B cell (primary cell): ENCODE data around the gene AMPH.

ENCODE experiments used
- EZH2 ChIP-seq: IDR thresholded peaks from 2 replicates; pipeline ENCODE4 v1.6.1; 2012; ENCODE audit warnings: borderline replicate concordance, low read depth, mild to moderate bottlenecking, moderate library complexity, low read length; ENCODE audit not compliant: insufficient read depth, poor library complexity, severe bottlenecking
- TF ChIP-seq, protein P1 (sequence below): fragments of 200-600 bp; IDR thresholded peaks from one replicate; pipeline ENCODE4 v1.8.0; 2022; ENCODE audit warnings: antibody characterized with exemption, mild to moderate bottlenecking

DNA sequence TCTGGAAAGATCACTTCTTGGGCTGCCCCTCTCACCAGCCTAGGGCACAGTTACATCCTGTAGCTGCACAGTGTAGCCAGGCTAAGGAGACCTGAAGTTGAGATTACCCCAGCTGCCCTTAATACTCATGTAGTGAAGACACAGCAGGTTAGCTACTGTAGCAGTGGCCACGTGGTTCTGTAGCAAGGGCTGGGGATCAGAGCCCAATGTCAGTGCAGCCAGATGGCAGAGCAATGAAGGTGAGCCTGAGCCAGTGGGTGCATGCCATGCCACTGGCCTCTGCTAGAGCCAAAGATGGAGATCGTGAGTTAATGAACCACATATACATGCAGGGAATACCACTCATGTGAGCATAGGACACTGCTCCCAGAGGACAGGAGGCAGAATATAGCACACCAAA is 15.5 kb downstream of the AMPH start:
- TF ChIP-seq, protein P1, sequence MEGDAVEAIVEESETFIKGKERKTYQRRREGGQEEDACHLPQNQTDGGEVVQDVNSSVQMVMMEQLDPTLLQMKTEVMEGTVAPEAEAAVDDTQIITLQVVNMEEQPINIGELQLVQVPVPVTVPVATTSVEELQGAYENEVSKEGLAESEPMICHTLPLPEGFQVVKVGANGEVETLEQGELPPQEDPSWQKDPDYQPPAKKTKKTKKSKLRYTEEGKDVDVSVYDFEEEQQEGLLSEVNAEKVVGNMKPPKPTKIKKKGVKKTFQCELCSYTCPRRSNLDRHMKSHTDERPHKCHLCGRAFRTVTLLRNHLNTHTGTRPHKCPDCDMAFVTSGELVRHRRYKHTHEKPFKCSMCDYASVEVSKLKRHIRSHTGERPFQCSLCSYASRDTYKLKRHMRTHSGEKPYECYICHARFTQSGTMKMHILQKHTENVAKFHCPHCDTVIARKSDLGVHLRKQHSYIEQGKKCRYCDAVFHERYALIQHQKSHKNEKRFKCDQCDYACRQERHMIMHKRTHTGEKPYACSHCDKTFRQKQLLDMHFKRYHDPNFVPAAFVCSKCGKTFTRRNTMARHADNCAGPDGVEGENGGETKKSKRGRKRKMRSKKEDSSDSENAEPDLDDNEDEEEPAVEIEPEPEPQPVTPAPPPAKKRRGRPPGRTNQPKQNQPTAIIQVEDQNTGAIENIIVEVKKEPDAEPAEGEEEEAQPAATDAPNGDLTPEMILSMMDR: no peak
- TF ChIP-seq EZH2: no peak
